Gastrocnemius medialis (tissue), 4 donors: ENCODE measurements around the gene FNBP1L.

Experiments used
- POLR2A ChIP-seq, 2 donors: fragments of 450-650 bp; IDR thresholded peaks; one replicate each; pipeline ENCODE4 v1.6.1; 2017; ENCODE audit warnings: antibody characterized with exemption in 2 of 2, mild to moderate bottlenecking in 2 of 2, moderate library complexity in 2 of 2
- TF ChIP-seq, protein P1 (sequence below), 5 experiments: fragments of 450-650 bp in 3 of 5; fragments of 200-600 bp in 2 of 5; sonication (generic) in 2 of 5; IDR thresholded peaks in 4 of 5; conservative IDR thresholded peaks in 1 of 5; 1 replicate in 4 of 5; 2 replicates in 1 of 5; pipeline ENCODE4 v1.5.1; 2016 to 2019; ENCODE audit warnings: antibody characterized with exemption in 5 of 5, mild to moderate bottlenecking in 3 of 5, moderate library complexity in 3 of 5

DNA sequence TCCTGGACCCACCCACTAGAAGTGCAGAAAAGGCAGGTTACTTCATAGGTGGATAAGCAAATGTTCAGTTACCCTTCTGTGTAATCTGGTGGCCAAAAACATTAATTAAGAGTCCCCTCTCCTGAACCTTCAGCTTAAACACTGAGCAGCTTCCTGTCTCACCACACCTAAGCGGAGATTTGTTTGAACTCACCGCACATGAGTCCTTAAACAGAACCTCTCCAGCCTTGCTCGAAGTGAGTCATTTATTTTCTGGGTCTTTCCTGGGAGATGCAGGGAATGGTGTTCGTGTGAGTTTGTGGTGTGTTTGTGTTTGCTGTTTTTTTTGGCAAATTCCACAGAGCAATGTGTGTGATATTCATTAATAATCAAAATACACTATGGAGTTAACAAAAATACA lies 7.6 kb upstream of the FNBP1L start:
- TF ChIP-seq, protein P1, sequence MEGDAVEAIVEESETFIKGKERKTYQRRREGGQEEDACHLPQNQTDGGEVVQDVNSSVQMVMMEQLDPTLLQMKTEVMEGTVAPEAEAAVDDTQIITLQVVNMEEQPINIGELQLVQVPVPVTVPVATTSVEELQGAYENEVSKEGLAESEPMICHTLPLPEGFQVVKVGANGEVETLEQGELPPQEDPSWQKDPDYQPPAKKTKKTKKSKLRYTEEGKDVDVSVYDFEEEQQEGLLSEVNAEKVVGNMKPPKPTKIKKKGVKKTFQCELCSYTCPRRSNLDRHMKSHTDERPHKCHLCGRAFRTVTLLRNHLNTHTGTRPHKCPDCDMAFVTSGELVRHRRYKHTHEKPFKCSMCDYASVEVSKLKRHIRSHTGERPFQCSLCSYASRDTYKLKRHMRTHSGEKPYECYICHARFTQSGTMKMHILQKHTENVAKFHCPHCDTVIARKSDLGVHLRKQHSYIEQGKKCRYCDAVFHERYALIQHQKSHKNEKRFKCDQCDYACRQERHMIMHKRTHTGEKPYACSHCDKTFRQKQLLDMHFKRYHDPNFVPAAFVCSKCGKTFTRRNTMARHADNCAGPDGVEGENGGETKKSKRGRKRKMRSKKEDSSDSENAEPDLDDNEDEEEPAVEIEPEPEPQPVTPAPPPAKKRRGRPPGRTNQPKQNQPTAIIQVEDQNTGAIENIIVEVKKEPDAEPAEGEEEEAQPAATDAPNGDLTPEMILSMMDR (IDR thresholded peaks at IDR 0.05 in 4 of 5, conservative IDR thresholded peaks at IDR 0.05 in 1 of 5) = no peak
- no peak for TF ChIP-seq POLR2A (IDR thresholded peaks at IDR 0.05)
